ENCODE results near the gene HEXA.

HEXA gene

DNA sequence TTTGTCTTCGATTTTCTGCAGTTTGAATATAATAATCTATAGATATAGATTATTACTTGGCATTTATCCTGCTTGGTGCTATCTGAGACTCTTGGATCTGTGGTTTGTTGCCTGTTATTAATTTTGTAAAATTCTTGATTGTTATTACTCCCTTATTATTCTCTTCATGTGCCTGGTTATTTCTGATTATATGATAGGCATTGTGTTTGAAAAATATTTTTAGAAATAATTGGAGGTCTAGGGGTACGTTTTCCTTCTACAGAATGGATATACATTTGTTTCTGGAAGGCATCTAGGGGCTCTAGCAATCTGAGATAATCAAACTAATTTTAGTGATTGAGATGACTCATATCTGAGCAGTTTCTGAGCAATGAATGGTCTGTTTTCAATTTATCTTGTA, 41.0 kb downstream of the HEXA start:
- no peak for DNase-seq (ENCODE audit: extremely low read depth, insufficient read length)
- TF ChIP-seq, protein P1, sequence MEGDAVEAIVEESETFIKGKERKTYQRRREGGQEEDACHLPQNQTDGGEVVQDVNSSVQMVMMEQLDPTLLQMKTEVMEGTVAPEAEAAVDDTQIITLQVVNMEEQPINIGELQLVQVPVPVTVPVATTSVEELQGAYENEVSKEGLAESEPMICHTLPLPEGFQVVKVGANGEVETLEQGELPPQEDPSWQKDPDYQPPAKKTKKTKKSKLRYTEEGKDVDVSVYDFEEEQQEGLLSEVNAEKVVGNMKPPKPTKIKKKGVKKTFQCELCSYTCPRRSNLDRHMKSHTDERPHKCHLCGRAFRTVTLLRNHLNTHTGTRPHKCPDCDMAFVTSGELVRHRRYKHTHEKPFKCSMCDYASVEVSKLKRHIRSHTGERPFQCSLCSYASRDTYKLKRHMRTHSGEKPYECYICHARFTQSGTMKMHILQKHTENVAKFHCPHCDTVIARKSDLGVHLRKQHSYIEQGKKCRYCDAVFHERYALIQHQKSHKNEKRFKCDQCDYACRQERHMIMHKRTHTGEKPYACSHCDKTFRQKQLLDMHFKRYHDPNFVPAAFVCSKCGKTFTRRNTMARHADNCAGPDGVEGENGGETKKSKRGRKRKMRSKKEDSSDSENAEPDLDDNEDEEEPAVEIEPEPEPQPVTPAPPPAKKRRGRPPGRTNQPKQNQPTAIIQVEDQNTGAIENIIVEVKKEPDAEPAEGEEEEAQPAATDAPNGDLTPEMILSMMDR (IDR thresholded peaks at IDR 0.05; ENCODE audit: insufficient read depth, low read length, poor library complexity, severe bottlenecking) = no peak
- no peaks in the 10 kb centered on the region; the same call in none of the 2 replicates for H3K36me3 ChIP-seq (ENCODE audit: control insufficient read depth, insufficient read depth, low read length)
- H3K4me3 ChIP-seq (replicated peaks; ENCODE audit: low read depth, low read length) = no peak overlapping the region
- H3K27me3 ChIP-seq (replicated peaks; ENCODE audit: control insufficient read depth, insufficient read depth, low read length) = no peaks in the 10 kb centered on the region

DNA sequence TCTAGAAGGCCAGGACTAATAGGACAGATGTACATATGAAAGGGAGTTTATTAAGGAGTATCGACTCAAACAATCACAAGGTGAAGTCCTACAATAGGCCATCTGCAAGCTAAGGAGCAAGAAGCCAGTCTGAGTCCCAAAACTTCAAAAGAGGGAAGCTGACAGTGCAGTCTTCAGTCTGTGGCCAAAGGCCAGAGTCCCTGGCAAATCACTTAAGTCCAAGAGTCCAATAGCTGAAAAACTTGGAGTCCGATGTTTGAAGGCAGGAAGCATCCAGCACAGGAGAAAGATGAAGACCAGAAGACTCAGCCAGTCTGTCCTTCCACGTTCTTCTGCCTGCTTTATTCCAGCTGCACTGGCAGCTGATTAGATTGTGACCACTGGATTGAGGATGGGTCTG, 44.8 kb downstream of the HEXA start:
- DNase-seq (ENCODE audit: extremely low read depth, insufficient read length) = no peak
- H3K27me3 ChIP-seq (replicated peaks; ENCODE audit: control insufficient read depth, insufficient read depth, low read length) = no peaks in the 10 kb centered on the region
- TF ChIP-seq, protein P1 (IDR thresholded peaks at IDR 0.05; ENCODE audit: insufficient read depth, low read length, poor library complexity, severe bottlenecking) = no peak
- no peak overlapping the region for H3K4me3 ChIP-seq (replicated peaks; ENCODE audit: low read depth, low read length)
- H3K36me3 ChIP-seq (ENCODE audit: control insufficient read depth, insufficient read depth, low read length) = peaks cover 1% of the 10 kb centered on the region

DNA sequence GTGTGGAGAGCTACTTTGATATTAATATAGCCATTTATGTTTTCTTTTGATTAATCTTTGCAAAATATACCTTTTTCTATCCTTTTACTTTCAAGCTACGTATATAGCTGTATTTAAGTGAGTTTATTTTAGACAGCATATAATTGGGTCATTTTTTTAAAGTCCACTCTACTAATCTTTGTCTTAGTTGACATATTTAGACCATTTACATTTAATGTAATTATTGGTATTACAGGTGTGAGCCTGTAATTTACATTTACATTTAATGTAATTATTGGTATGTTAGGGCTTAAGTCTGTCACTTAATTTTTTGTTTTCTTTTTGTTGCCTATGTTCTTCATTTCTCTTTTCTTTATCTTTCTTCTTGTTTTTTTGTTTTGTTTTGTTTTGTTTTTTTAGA, 52.1 kb downstream of the HEXA start:
- Histone ChIP-seq H3K36me3 (ENCODE audit: control insufficient read depth, insufficient read depth, low read length) (peaks cover 1% of the 10 kb centered on the region; the same call in 1 of the 2 replicates), H3K4me3 (replicated peaks; ENCODE audit: low read depth, low read length) (no peak overlapping the region), H3K27me3 (replicated peaks; ENCODE audit: control insufficient read depth, insufficient read depth, low read length) (no peaks in the 10 kb centered on the region)
- TF ChIP-seq, protein P1 (IDR thresholded peaks at IDR 0.05; ENCODE audit: insufficient read depth, low read length, poor library complexity, severe bottlenecking) = no peak
- no peak for DNase-seq (ENCODE audit: extremely low read depth, insufficient read length)

DNA sequence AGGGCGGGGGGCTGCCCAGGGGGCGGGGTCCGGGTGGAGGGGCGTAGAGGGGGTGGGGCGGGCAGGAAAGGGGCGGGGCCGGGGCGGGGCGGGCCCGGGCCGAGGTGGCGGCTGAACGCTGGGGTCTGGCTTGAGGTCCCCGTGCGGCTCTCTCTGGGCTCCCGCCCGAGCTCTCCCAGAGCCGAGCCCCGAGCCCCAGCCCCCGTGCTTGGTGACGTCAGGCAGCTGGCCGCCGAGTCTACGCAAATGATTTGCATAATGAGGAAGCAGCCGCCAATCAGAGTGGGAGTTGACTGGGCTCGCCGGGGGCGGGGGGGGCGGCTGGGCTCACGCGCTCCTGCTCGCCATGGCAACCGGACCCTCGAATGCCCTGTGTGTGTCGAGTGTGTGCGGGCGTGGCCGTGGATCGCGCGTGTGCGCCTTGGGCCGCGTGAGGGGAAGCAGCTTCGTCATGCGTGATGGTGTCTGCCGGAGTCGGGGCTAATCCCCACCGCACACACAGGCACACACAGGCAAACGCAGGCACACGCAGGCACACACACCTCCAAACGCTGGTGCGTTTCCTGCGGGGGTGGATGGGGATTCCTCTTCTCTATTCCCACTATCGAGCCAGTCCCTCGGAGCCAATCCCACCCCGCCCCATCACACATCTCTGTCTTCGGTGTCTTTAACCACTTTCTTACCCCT, 55.7 kb downstream of the HEXA start, which contains the start of gene CELF6:
Gene CELF6 (minus strand): TSS at position 173 of the 687 bp plus-strand sequence. CDS start 283 bp downstream, outside the sequence.
- Histone ChIP-seq H3K4me3 (replicated peaks; ENCODE audit: low read depth, low read length) (peak within 1 kb of the TSS; percentile 77), H3K27me3 (replicated peaks; ENCODE audit: control insufficient read depth, insufficient read depth, low read length) (no peaks in the 10 kb centered on the region), H3K36me3 (ENCODE audit: control insufficient read depth, insufficient read depth, low read length) (no peaks in the 10 kb centered on the region)
- TF ChIP-seq, protein P1 (IDR thresholded peaks at IDR 0.05; ENCODE audit: insufficient read depth, low read length, poor library complexity, severe bottlenecking) = no peak
- peak; percentile 85 for DNase-seq (ENCODE audit: extremely low read depth, insufficient read length)

DNA sequence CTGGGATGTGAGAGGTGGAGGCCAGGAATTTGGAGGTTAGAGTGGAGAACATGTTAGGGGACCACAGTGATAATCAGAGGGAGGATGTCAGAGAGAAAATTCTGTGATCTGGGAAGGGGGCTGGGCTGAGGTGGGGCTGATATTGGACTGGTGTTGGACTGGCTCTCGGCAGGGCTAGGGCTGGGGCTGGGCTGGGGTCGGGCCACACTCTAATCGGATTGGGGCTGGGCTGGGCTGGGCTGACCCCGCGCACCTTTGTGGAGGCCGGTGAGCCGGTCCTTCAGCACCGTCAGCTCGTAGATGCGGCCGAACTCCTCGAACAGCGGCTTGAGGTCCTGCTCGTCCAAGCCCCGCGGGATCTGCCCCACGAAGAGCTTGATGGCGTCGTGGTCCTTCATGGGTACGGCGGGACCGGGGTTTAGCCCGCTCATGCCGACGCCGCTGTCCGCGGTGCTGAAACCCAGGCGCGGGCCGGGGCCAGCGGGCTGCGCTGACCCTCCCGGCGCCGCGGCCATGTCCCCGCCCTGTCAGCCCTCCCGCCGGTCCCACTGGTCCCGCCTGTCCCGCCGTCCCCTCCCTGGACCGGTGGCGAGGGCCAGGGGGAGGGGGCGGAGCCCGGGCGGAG, 56.3 kb downstream of the HEXA start:
- peak overlapping the region; percentile 77; the same call in 1 of the 2 replicates for H3K4me3 ChIP-seq (replicated peaks; ENCODE audit: low read depth, low read length)
- no peaks in the 10 kb centered on the region for H3K27me3 ChIP-seq (replicated peaks; ENCODE audit: control insufficient read depth, insufficient read depth, low read length)
- TF ChIP-seq, protein P1 (IDR thresholded peaks at IDR 0.05; ENCODE audit: insufficient read depth, low read length, poor library complexity, severe bottlenecking) = no peak
- no peaks in the 10 kb centered on the region for H3K36me3 ChIP-seq (ENCODE audit: control insufficient read depth, insufficient read depth, low read length)
- peak; percentile 50 for DNase-seq (ENCODE audit: extremely low read depth, insufficient read length)

Data from GM06990 (cell line).